SJCRH30 (cell line): ENCODE measurements around the gene PORCN. TPM values are rescaled to one million over a fixed set of nuclear protein-coding genes. Genes with fewer than 3 reads are reported as not detected.
"Not testable (repeated sequence)": the region's sequence is repeated elsewhere in the genome, so short reads cannot be mapped to it uniquely, and the experiment has no call there.

ENCODE experiments used
- DNase-seq, 2 experiments: peaks; one replicate each; pipeline ENCODE4 v3.0.0-alpha.2; 2015 to 2020
- H3K27ac ChIP-seq: fragments of 250-450 bp; sonication (Bioruptor Pico); 2 replicates; pipeline ENCODE4 v1.5.1; 2020; ENCODE audit warnings: mild to moderate bottlenecking, moderate library complexity
- H3K27me3 ChIP-seq: fragments of 250-450 bp; sonication (Bioruptor Pico); 2 replicates; pipeline ENCODE4 v1.5.1; 2020; ENCODE audit warnings: mild to moderate bottlenecking, moderate library complexity
- H3K36me3 ChIP-seq: fragments of 250-450 bp; sonication (Bioruptor Pico); 2 replicates; pipeline ENCODE4 v1.5.1; 2020; ENCODE audit warnings: mild to moderate bottlenecking, moderate library complexity
- H3K4me1 ChIP-seq: fragments of 250-450 bp; sonication (Bioruptor Pico); 2 replicates; pipeline ENCODE4 v1.5.1; 2020; ENCODE audit warnings: mild to moderate bottlenecking, moderate library complexity
- H3K4me3 ChIP-seq: fragments of 250-450 bp; sonication (Bioruptor Pico); 2 replicates; pipeline ENCODE4 v1.5.1; 2020; ENCODE audit warnings: mild to moderate bottlenecking, moderate library complexity
- H3K9me3 ChIP-seq: fragments of 250-450 bp; sonication (Bioruptor Pico); replicated peaks from 2 replicates; pipeline ENCODE4 v1.5.1; 2020; ENCODE audit warnings: mild to moderate bottlenecking, moderate library complexity
- total RNA-seq: library from RNA; depleted of rRNA; stranded (reverse); fragments of >200 nt; shearing (Covaris generic); gene quantifications from 2 replicates; pipeline ENCODE4 v1.2.3, GENCODE V29; 2014

Gene PORCN
- total RNA-seq, 1 experiment from 2014 or later, result 9.8 TPM

GRCh38 chrX:48514126-48514806 lies 5.5 kb downstream of the PORCN start:
- DNase-seq, result no peak
- no peaks in the 10 kb centered on the region for H3K36me3 ChIP-seq
- no peak overlapping the region for H3K4me3 ChIP-seq
- H3K27me3 ChIP-seq, result no peaks in the 10 kb centered on the region
- H3K4me1 ChIP-seq, result no peaks in the 10 kb centered on the region
- no peaks in the 10 kb centered on the region for H3K9me3 ChIP-seq
- no peak overlapping the region for H3K27ac ChIP-seq

DNA sequence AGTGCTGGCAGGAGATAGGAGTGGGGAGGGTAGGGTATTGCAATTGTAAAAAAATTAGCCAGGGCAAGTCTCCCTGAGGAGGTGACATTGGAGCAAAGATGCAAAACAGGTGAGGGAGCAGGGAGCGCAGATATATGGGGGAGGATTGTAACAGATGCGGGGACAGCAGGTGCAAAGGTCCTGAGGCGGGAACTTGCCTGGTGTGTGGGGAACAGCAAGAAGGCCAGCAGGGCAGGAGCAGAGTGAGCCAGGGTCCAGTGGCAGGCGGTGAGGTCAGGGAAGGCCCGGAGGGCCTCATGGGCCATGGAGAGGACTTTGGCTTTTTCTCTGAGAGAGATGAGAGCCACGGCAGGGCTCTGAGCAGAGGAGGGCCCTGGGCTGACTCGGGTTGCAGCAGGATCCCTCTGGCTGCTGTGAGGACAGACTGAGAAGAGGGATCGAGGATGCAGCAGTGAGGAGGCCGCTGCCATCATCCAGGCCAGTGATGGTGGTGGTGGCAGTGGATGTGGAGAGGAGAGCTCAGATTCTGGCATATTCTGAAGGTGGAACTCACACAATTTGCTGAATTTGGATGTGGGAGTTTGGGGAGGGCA lies 6.2 kb downstream of the PORCN start:
- no peaks in the 10 kb centered on the region for H3K27me3 ChIP-seq
- no peak for DNase-seq
- H3K4me1 ChIP-seq, result no peaks in the 10 kb centered on the region
- H3K36me3 ChIP-seq, result no peaks in the 10 kb centered on the region
- no peaks in the 10 kb centered on the region for H3K9me3 ChIP-seq
- no peak overlapping the region for H3K27ac ChIP-seq
- H3K4me3 ChIP-seq, result no peak overlapping the region

DNA sequence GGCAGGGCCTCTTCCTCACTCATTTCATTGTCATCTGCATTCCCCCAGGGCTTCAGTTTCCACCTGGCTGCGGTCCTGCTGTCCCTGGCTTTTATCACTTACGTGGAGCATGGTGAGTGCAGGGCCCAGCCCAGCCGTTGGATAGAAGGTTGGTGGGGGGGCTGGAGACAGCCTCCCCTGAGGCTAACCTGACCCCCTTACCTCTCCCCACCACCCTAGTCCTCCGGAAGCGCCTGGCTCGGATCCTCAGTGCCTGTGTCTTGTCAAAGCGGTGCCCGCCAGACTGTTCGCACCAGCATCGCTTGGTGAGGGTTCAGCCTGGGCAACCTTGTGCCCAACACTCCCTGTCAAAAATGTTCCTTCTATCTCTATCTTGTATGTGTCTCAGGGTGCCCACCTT lies 7.0 kb downstream of the PORCN start:
- Histone ChIP-seq H3K27me3 (no peaks in the 10 kb centered on the region), H3K4me3 (no peak overlapping the region), H3K9me3 (no peaks in the 10 kb centered on the region), H3K27ac (no peak overlapping the region), H3K4me1 (no peaks in the 10 kb centered on the region), H3K36me3 (no peaks in the 10 kb centered on the region)
- no peak for DNase-seq

DNA sequence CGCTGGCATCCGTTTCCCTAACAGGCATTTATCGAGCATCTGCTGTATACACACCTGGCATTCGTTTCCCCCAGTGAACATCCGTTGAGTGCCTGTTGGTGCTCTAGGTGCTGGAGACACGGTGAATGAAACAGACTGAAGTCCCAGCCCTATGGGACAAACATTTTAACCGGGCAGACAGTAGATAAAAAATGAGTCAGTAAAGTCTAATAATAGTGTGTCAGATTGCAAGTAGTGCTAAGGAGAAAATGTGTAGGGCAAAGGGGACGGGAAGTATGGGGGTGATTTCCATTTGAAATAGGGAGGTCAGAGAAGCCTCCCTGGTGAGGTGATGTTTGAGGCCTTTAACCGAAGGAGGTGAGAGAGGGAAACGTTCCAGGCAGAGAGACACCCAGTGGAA lies 7.5 kb downstream of the PORCN start:
- DNase-seq, result no peak

GRCh38 chrX:48516987-48517386 lies 8.2 kb downstream of the PORCN start:
- Histone ChIP-seq H3K27ac (no peak overlapping the region), H3K9me3 (no peaks in the 10 kb centered on the region), H3K4me1 (no peaks in the 10 kb centered on the region), H3K36me3 (no peaks in the 10 kb centered on the region), H3K4me3 (no peak overlapping the region), H3K27me3 (no peaks in the 10 kb centered on the region)
- DNase-seq, result no peak

More for the DNA sequence above, 7.5 kb downstream of the PORCN start:
- Histone ChIP-seq H3K27me3 (no peaks in the 10 kb centered on the region), H3K4me3 (no peak overlapping the region), H3K9me3 (no peaks in the 10 kb centered on the region), H3K4me1 (no peaks in the 10 kb centered on the region), H3K27ac (no peak overlapping the region), H3K36me3 (no peaks in the 10 kb centered on the region)

DNA sequence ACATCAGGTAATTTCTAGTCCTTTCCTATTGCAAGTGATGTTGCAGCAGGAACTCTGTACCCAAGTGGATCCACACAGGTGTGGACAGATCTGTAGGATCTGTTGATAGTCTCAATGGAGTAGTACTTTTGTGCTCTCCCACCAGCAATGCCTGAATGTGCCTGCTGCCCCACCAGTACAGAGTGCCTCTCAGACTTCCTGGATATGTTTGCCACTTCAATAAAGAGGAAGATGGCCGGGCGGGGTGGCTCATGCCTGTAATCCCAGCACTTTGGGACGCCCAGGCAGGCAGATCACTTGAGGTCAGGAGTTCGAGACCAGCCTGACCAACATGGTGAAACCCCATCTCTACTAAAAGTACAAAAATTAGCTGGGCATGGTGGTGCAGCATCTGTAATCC lies 10.7 kb downstream of the PORCN start:
- not testable (repeated sequence) for DNase-seq, H3K4me3 ChIP-seq, H3K36me3 ChIP-seq, H3K27ac ChIP-seq, H3K27me3 ChIP-seq, H3K9me3 ChIP-seq, H3K4me1 ChIP-seq

GRCh38 chrX:48520455-48520854 lies 11.7 kb downstream of the PORCN start:
- no peaks in the 10 kb centered on the region for H3K4me1 ChIP-seq
- no peaks in the 10 kb centered on the region for H3K27me3 ChIP-seq
- H3K27ac ChIP-seq, result no peak overlapping the region; the same call in 1 of the 2 replicates
- no peak overlapping the region for H3K4me3 ChIP-seq
- DNase-seq, result no peak
- no peaks in the 10 kb centered on the region for H3K9me3 ChIP-seq
- H3K36me3 ChIP-seq, result no peaks in the 10 kb centered on the region

- Histone ChIP-seq H3K4me3 (peak overlapping the region; percentile 83), H3K4me1 (no peaks in the 10 kb centered on the region), H3K27me3 (no peaks in the 10 kb centered on the region), H3K36me3 (no peaks in the 10 kb centered on the region), H3K27ac (peak overlapping the region; percentile 91), H3K9me3 (no peaks in the 10 kb centered on the region)
- DNase-seq, result peak; percentile 42 to 70
Observed at GRCh38 chrX:48520976-48521352, 12.2 kb downstream of the PORCN start.

GRCh38 chrX:48521353-48522243 lies 12.8 kb downstream of the PORCN start, which contains the start of gene EBP:
EBP (plus strand) TSS chrX:48521808; CDS start chrX:48523772, 1,964 bp downstream.
- peak; percentile 90 to 92 for DNase-seq
- peak within 1 kb of the TSS; percentile 91 for H3K27ac ChIP-seq

GRCh38 chrX:48522291-48522690 lies 13.5 kb downstream of the PORCN start:
- no peaks in the 10 kb centered on the region for H3K27me3 ChIP-seq
- H3K4me1 ChIP-seq, result no peaks in the 10 kb centered on the region
- peak overlapping the region; percentile 91; the same call in 1 of the 2 replicates for H3K27ac ChIP-seq
- no peaks in the 10 kb centered on the region for H3K36me3 ChIP-seq
- H3K4me3 ChIP-seq, result peak overlapping the region; percentile 83
- DNase-seq, result no peak
- H3K9me3 ChIP-seq, result no peaks in the 10 kb centered on the region

More at GRCh38 chrX:48521353-48522243, 12.8 kb downstream of the PORCN start, which contains the start of gene EBP:
- H3K27me3 ChIP-seq, result no peaks in the 10 kb centered on the region
- no peaks in the 10 kb centered on the region for H3K4me1 ChIP-seq
- no peaks in the 10 kb centered on the region for H3K36me3 ChIP-seq
- no peaks in the 10 kb centered on the region for H3K9me3 ChIP-seq
- H3K4me3 ChIP-seq, result peak within 1 kb of the TSS; percentile 83

- H3K9me3 ChIP-seq, result no peaks in the 10 kb centered on the region
- no peaks in the 10 kb centered on the region for H3K27me3 ChIP-seq
- H3K27ac ChIP-seq, result no peak overlapping the region
- no peaks in the 10 kb centered on the region; the same call in 1 of the 2 replicates for H3K36me3 ChIP-seq
- no peak overlapping the region for H3K4me3 ChIP-seq
- no peaks in the 10 kb centered on the region for H3K4me1 ChIP-seq
- no peak for DNase-seq
Observed at GRCh38 chrX:48523682-48524081, 14.9 kb downstream of the PORCN start.

DNA sequence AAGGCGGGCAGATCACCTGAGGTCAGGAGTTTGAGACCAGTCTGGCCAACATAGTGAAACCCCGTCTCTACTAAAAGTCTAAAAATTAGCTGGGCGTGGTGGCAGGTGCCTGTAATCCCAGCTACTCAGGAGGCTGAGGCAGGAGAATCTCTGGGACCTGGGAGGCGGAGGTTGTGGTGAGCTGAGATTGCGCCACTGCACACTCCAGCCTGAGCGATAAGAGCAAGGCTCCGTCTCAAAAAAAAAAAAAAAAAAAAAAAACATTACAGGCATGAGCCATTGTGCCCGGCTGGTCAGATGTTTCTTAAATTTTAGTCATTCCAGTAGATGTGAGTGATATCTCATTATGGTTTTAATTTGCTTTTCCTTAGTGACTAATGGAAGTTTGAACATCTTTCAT lies 17.1 kb downstream of the PORCN start:
- H3K27me3 ChIP-seq, DNase-seq, H3K27ac ChIP-seq, H3K9me3 ChIP-seq, H3K4me1 ChIP-seq, H3K36me3 ChIP-seq, H3K4me3 ChIP-seq: not testable (repeated sequence)

DNA sequence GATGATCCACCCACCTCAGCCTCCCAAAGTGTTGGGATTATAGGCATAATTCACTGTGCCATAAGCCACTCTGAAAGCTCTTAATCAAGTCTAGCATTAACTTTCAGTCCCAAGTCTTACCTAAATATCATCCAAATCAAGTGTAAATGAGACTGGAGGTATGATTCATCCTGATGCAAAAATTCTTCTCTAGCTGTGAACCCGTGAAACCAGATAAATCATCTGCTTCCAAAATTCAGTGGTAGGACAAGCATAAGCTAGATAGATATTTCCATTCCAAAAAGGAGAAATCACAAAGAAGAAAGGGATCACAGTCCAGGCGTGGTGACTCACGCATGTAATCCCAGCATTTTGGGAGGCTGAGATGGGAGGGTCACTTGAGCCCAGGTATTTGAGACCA lies 21.9 kb downstream of the PORCN start:
- no peaks in the 10 kb centered on the region; the same call in 1 of the 2 replicates for H3K36me3 ChIP-seq
- no peak overlapping the region for H3K4me3 ChIP-seq
- no peak for DNase-seq
- no peak overlapping the region for H3K27ac ChIP-seq
- H3K27me3 ChIP-seq, result no peaks in the 10 kb centered on the region
- no peaks in the 10 kb centered on the region for H3K9me3 ChIP-seq
- H3K4me1 ChIP-seq, result no peaks in the 10 kb centered on the region

GRCh38 chrX:48531358-48531959 lies 22.7 kb downstream of the PORCN start:
- Histone ChIP-seq H3K9me3 (no peaks in the 10 kb centered on the region), H3K4me3 (no peak overlapping the region), H3K36me3 (no peaks in the 10 kb centered on the region; the same call in 1 of the 2 replicates), H3K27me3 (no peaks in the 10 kb centered on the region), H3K4me1 (no peaks in the 10 kb centered on the region), H3K27ac (no peak overlapping the region)
- DNase-seq, result no peak
